ENCODE data around the gene TNP1.

TNP1 gene

DNA sequence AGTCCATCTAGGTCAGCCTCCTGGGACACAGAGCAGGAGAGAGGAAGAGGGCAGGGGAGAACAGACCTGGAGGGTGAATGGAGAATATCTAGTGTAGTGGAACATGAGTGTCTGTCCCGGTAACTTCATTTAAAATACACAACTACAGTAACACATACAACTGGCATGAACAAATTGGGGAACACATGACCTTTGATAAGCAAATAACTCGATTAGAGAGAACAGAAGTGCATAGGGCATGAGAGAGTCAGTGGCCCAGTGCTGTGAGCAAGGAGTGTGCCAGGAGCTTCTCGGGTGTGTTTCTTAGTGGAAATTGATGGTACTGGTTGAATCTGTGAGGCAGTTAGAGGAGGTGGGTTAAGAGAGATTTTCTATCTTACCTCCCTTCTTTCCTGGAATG is 40.8 kb downstream of the TNP1 start:
- no peaks in the 10 kb centered on the region for H3K79me1 ChIP-seq (replicated peaks; ENCODE audit: low read length, poor library complexity, severe bottlenecking)
- no peak overlapping the region for H3K18ac ChIP-seq (ENCODE audit: low read depth in 1 of 2, low read length in 2 of 2)
- peaks cover 45 to 50% of the 10 kb centered on the region in 2 experiments for H3K27me3 ChIP-seq (ENCODE audit: control insufficient read depth in 1 of 2, insufficient read depth in 1 of 2, low read length in 2 of 2)
- H2BK120ac ChIP-seq (ENCODE audit: low read depth, low read length): no peak overlapping the region
- no peak overlapping the region for H4K8ac ChIP-seq (ENCODE audit: low read length)
- no peak overlapping the region for H2AFZ ChIP-seq (ENCODE audit: low read depth, low read length)
- H4K91ac ChIP-seq (ENCODE audit: low read length): no peak overlapping the region
- H2BK5ac ChIP-seq (ENCODE audit: low read depth, low read length, poor library complexity, severe bottlenecking): no peak overlapping the region
- H3K4me3 ChIP-seq (ENCODE audit: insufficient read depth in 1 of 2, low read depth in 1 of 2, low read length in 2 of 2): no peak overlapping the region
- H3K36me3 ChIP-seq (ENCODE audit: control insufficient read depth in 1 of 2, insufficient read depth in 2 of 2, low read depth in 1 of 2, low read length in 2 of 2): no peaks in the 10 kb centered on the region
- H3K27ac ChIP-seq (ENCODE audit: low read length, poor library complexity, severe bottlenecking): no peak overlapping the region
- H2BK15ac ChIP-seq (ENCODE audit: low read depth, poor library complexity, severe bottlenecking): no peak overlapping the region
- no peak overlapping the region for H3K14ac ChIP-seq (ENCODE audit: low read length in 2 of 2)
- no peaks in the 10 kb centered on the region for H3K4me1 ChIP-seq (ENCODE audit: control insufficient read depth, insufficient read depth, low read depth, low read length)
- no peak for DNase-seq
- 81% methylated on average over 2 of the region's 3 CpGs for WGBS
- H3K23ac ChIP-seq (ENCODE audit: low read length in 2 of 2): no peak overlapping the region
- no peak overlapping the region for H2BK12ac ChIP-seq (ENCODE audit: low read length in 2 of 2)
- no peak overlapping the region for H3K4me2 ChIP-seq (ENCODE audit: low read length, poor library complexity, severe bottlenecking)
- H3K9ac ChIP-seq (ENCODE audit: low read length): no peak overlapping the region
- no peak overlapping the region for H2AK5ac ChIP-seq (ENCODE audit: low read length, severe bottlenecking)
- H3K9me3 ChIP-seq (ENCODE audit: control insufficient read depth, low read length): peaks cover 5% of the 10 kb centered on the region
- no peak overlapping the region for H3K4ac ChIP-seq (ENCODE audit: low read depth in 1 of 2, low read length in 2 of 2)

DNA sequence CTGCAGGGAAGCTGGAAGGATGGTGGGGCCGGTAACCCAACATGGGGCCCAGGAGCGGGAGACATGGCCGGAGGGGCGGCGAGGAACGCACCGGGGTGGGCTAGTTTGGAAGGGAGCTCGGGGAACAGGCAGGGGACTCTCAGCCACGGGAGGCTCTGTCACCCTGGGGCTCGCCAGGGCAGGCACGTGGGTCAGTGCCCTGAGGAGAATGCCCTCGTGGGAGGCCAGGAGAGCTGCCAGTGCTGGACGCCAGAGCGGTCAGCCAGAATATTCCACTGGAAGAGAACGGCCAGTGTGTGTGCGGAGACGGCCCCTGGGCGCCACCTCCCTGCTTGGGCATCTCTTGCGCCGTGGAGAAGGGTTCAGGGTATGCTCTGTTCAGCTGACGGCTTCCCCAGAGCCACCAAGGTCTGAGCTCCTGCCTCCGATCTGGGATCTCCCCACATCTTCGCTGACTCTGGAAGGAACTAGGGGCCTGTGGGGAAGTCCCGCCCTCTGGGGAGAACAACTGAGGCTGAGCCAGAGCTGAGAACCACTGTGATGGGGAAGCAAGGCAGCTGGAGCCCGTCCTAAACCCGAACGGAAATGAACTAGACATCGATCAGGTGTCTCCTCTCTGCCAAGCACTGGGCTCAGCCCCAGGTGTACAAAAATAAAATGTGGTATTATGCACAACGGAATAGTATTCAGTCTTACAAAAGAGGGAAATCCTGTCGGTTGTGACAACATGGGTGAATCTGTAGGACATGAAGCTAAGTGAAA is 49.3 kb downstream of the TNP1 start:
- Histone ChIP-seq H2BK15ac (ENCODE audit: low read depth, poor library complexity, severe bottlenecking) (peak overlapping the region; percentile 44), H4K8ac (ENCODE audit: low read length) (no peak overlapping the region), H3K4me3 (ENCODE audit: insufficient read depth in 1 of 2, low read depth in 1 of 2, low read length in 2 of 2) (no peak overlapping the region), H3K18ac (ENCODE audit: low read depth in 1 of 2, low read length in 2 of 2) (no peak overlapping the region), H3K4me2 (ENCODE audit: low read length, poor library complexity, severe bottlenecking) (no peak overlapping the region), H3K9ac (ENCODE audit: low read length) (no peak overlapping the region), H3K4ac (ENCODE audit: low read depth in 1 of 2, low read length in 2 of 2) (no peak overlapping the region), H3K27me3 (ENCODE audit: control insufficient read depth in 1 of 2, insufficient read depth in 1 of 2, low read length in 2 of 2) (peaks cover 7% of the 10 kb centered on the region in 2 experiments), H3K27ac (ENCODE audit: low read length, poor library complexity, severe bottlenecking) (no peak overlapping the region), H2AFZ (ENCODE audit: low read depth, low read length) (peak overlapping the region; percentile 10), H3K36me3 (ENCODE audit: control insufficient read depth in 1 of 2, insufficient read depth in 2 of 2, low read depth in 1 of 2, low read length in 2 of 2) (no peaks in the 10 kb centered on the region), H3K14ac (ENCODE audit: low read length in 2 of 2) (peak overlapping the region in 1 of 2 experiments; percentile 61), H3K23ac (ENCODE audit: low read length in 2 of 2) (no peak overlapping the region), H2BK12ac (ENCODE audit: low read length in 2 of 2) (no peak overlapping the region), H3K4me1 (ENCODE audit: control insufficient read depth, insufficient read depth, low read depth, low read length) (peaks cover 2% of the 10 kb centered on the region), H2BK5ac (ENCODE audit: low read depth, low read length, poor library complexity, severe bottlenecking) (no peak overlapping the region), H2BK120ac (ENCODE audit: low read depth, low read length) (no peak overlapping the region), H3K9me3 (ENCODE audit: control insufficient read depth, low read length) (no peaks in the 10 kb centered on the region), H2AK5ac (ENCODE audit: low read length, severe bottlenecking) (no peak overlapping the region), H3K79me1 (replicated peaks; ENCODE audit: low read length, poor library complexity, severe bottlenecking) (no peaks in the 10 kb centered on the region), H4K91ac (ENCODE audit: low read length) (peak overlapping the region; percentile 44)
- 96% methylated on average over 30 of the region's 30 CpGs for WGBS
- no peak for DNase-seq

Measured in mesenchymal stem cell (in vitro differentiated cells and primary cell).